Stimulated activated CD4-positive, alpha-beta T cell treated with anti-CD3 and anti-CD28 coated beads, TNF-alpha, amount 100 ng/mL, for 24 hours (primary cell): Measurements from ENCODE around the gene METTL23.

Experiments
- DNase-seq, 3 experiments: peaks; one replicate each; pipeline ENCODE4 v3.0.0-alpha.2; 2020; ENCODE audit warnings: low read depth in 3 of 3

Gene METTL23, protein sequence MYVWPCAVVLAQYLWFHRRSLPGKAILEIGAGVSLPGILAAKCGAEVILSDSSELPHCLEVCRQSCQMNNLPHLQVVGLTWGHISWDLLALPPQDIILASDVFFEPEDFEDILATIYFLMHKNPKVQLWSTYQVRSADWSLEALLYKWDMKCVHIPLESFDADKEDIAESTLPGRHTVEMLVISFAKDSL

DNA sequence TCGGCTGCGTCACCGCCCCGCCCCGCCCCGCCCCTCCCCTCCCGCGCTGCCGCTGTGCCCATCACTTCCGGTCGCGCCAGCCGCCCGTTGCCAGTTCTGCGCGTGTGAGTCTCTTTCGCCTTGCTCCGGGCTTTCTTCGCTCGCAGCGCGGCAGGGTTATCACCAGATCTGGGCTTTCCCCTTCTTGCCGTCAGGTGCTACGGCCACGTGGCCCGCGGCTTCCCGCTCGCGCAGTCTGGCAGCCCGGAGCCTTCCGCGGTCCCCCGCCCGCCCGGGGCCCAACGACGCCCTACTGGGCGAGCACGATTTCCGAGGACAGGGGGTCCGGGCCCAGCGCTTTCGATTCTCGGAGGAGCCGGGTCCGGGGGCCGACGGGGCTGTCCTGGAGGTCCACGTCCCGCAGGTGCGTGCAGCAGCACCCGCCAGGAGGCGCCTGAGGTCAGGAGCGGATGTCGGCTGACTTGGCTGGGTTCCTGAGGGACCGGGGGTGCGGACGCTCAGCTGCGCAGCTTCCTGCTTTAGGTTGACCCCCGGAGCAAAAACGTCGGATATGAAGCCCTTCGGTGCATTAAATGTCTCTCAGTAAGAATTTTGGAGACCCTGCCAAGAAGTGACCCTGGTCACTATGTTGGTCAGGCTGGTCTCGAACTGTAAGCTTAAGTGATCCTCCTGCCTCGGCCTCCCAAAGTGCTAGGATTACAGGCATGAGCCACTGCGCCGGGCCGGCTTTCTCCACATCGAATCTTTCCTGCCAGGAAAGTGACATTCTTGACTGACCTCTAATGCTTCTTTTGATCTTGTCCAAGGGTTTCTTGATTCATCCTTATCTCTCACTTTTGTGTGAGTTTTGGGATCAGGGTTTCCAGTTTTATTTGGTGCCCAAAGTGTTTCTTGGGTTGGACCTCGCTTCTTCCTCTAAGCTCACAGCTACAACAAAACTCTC lies at the start of gene METTL23:
TSS of gene METTL23 (plus strand) at position 64 of the 943 bp plus-strand sequence. CDS start 2,872 bp downstream, outside the sequence.
- DNase-seq, result peak; percentile 50 to 75 (median 53)

DNA sequence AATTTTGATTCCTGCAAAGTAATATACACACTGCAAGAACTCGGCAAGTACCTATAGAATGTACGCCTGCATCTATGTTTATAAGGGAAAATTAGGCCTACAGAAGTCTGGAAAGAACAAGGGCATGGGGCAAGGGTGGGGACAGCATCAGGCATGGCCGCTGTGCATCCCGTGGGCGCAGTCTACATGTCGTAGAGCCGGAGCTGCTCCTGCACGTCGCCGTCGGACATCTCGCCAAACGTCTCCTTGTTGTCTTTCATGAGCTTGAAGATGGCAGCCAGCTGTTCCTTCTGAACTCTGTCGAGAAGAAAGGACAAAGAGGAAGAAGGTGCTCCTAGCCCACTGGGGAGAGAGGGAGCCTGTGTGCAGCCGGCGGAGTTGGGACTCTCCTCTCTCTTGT lies 49.2 kb upstream of the METTL23 start:
- no peak for DNase-seq

DNA sequence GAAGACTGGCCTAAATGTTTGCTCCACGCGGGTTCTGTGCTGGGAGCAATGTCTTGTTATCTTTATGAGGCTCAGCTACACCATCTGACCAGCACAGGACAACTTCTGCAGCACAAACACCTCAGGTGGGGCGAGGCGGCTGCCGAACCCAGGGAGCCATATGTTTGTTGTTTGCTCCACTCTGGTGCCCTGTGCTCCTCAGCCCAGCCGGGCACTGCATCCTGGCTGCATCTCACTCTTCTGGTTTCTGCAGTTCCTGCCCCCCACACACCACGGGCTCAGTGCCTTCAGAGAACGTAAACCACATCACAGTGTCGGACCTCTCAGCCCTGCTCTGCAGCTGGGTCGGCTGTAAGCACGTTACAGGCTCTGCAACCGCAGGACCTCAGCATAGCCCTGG lies 48.3 kb upstream of the METTL23 start:
- DNase-seq, result no peak

DNA sequence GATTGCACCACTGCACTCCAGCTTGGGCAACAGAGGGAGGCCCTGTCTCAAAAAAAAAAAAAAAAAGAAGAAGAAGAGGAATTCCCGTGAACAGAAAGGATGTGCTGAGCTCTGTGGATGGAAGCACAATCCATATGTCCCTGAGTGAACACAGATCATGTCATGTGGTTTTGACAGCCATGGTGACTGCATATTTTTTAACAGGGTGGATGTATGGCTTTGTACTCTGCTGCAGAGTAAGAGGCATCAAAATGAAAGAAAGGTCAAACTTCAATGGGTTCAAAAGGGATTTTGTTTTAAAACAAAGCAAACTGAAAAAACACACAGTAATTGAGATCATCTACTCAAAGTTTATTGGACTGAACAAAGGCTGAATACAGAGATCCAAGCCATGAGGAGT lies 47.4 kb upstream of the METTL23 start:
- no peak for DNase-seq

DNA sequence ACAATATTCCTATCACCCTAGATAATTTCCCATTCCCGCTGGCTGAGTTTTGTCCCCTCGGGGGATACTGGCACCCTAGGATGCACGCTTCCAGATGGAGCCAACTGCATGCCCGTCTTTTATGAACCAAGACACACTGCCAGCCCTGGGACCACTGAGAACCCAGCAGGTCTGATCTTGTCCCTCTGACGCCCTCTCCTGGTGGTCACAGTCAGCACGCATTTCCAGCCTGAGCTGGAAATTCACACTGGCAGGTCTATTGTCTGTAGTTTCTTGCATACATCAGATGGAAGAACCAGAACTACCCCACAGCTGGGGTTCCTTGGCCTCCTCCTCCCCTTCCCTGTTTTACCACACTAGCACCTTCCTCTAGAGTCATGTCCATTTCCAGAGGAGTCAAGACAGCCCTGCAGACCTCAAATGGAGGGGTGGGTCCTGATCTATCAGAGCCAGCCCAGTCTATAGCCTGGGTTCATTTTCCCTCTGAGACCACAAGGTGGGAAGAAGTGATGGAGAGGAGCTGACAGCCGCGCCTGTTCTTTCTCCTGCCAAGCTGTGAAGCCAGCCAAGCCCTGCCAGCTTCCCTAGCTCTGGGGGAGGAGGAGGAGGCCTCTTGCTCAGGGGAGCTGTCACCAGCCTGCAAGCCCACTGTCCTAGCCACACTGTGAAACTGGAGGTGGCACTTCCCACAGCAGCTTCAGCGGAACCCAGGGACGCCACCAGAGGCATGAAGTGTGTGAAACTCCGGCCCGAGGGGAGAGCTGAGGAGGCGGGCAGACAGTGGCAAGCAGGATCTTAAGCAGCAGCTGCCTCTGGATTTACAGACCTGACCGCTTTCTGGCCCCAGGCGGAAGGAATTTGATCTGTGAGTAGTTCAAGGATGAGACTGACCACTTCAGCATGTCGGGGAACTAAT lies 45.2 kb upstream of the METTL23 start:
- peak; percentile 25 to 58 (median 41) for DNase-seq

DNA sequence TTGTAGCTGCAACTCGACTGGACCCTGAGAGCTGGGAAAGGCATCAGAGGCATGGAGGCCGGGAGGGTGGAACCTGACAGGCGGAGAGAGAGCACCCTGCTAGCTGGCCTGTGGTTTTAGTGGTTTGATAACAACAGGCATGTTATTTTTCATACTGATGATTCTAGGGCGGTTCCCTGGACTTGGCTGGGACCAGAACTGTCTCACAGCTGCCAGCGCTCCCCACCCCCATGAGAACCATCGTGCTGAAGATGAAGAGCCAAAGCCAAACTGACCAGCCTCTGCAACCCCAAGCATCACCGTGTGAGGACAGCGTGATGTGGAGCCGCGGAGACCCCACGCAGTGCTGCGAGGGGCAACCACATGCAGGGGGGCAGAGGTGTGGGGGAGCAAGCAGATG lies 44.3 kb upstream of the METTL23 start:
- DNase-seq, result no peak

DNA sequence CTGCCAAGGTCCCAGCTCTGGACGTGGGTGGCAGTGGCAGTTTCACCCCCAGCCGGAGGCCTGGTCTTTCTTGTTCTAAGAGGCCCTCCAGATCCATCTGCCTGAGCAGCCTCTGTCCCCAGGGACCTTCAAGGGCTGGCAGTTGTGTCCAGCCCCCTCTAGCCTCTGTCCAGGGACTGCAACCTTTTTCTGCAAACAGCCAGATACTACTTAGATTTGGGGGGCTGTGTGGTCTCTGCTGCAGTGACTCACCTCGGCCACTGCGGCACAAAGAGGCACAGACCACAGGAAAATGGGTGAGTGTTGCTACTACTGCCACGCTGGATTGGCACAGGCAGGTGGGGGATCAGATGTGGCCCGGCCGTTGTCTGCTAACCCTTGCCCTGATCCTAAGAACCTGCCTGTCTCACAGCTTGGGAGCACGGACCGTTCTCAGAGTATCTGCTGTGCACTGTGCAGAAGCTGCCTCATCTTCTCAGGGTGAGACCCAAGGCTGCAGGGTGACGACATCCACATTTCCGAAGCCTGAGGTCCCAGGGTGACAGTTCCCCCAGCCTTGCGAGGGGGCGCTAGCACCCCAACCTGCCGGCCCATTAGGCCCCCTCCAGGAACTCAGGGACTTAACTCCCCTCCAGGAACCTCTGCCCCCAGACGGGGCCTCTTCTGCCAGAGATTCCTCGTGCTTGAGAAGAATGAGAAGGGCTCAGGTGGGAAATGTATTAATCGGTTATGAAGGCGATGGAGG lies 43.5 kb upstream of the METTL23 start:
- no peak for DNase-seq

DNA sequence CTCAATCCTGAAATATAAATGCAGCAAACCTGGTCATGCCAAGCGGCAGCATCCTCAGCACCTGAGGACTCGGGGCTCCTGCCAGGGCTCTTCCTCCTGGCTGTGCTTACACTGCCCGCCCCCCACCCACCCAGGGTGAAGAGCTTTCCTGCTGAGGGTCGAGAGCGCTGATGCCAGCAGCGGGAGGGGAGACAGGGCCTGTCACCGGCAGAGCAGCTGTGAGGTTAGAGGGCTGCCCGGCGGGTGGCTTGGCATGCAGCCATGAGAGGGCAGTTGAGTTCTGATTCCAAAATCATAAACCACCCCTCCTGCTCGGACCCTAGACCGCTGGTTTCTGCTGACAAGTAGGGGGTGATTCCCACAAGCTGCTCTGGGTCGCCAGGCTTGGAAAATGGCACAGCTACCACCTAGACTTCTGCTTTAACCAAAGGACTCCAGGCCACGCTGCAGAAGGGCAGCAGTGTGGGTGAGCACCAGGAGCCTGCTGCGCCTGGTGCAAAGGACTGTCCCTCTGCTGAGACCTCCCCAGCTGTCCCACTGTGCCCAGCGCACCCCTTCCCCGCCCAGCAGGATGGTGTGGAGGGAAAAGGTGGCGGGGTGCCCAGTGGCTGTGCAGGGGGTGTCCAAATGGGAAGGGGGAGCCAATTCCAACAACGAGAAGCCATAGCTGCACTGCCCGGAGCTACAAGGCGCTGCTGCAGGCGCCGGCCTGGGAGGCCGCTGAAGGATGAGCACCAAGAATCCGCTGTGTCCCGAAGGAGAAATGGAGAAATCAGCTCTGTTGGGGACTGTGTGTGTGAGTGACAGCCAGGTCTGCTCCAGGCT lies 42.5 kb upstream of the METTL23 start:
- no peak for DNase-seq

DNA sequence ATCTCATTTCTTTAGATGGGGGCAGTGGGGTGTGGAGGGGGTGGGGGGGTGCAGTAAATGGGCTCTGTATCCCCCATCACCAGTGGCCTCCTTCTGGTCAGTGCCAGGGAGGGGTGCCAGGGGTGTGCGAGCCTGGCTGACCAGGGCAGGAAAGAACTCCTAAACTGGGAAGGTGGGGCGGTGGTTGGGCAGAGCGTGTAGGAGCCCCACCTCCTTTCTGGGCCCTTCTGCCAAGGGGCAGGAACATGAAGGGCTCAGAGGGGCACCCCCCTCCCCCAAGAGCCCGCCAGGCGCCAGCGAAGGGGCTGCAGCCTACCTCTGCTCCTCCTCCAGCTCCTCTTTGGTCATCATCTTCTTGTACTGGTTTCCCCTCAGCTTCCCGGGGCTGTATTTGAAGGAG lies 41.9 kb upstream of the METTL23 start:
- no peak for DNase-seq

DNA sequence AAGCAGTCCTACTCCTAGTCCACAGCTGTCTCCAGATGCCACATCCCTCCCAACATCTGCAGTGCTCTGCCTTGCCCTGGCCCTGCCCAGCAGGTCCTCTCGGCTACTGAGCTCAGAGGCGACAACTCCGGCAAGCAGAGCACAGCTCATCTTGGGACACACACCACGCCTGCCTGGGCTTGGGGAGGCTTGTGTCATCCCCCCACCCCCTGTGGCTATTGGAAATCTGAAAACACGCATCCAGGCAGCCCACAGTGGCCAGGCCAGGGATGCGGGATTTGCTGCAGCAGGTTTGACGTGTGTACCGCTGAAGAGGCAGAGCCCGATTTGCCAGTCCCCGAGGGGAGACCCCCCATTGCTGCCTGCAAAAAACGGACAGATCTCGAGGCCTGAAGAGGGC lies 41.3 kb upstream of the METTL23 start:
- no peak for DNase-seq

DNA sequence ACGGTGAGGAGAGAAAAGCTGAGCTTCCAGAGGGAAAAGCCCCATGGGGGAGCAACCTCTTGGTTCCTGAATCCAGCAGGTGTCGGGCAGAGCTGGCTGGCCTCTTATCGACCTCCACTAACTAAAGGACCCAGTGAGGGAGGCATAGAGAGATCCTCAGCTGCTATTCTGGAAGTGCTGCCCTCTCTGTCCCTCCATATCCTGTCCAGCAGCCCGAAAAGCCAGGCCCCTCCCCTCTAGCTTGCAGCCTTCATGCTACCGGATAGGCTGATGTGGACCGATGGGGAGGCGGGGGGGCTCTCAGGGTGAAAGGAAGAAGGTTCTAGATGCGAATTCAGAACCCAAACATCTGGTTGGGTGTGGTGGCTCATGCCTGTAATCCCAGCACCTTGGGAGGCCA lies 40.8 kb upstream of the METTL23 start:
- DNase-seq, result no peak

DNA sequence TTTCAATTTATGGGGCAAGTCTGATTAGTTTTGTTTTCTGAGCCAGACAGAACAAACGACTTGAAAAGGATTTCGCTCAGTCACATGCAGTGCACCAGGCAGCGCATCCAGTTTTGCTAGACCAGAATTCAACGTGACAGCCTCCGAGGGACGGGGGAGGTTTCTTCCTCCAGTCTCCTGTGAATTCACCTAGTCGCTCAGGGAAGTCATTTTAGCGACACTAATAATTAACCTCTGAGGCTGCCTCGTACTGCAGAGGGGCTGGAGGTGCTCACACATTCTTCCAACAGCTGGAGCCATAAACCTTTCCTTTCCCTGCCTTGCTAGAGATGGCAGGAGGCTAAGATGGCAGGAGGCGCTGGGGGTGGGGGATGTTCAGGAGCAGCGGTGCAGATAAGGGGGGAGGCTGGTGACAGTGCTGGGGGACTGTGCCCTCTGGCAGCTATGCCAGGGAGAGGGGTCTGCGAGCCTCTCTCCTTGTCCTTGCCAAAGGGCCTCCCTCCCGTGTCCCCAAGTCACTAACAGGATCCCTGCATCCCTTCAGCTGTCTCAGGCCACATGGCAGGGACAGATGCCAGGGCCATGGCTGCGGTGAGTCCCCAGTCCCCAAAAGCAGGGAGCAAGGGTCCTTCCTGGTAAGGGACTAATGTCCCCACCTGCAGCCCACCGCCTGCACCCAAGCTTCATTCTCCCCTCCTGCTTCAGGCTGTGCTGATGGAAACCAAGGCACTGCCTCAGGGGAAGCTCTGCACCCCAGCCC lies 39.9 kb upstream of the METTL23 start:
- DNase-seq, result no peak

DNA sequence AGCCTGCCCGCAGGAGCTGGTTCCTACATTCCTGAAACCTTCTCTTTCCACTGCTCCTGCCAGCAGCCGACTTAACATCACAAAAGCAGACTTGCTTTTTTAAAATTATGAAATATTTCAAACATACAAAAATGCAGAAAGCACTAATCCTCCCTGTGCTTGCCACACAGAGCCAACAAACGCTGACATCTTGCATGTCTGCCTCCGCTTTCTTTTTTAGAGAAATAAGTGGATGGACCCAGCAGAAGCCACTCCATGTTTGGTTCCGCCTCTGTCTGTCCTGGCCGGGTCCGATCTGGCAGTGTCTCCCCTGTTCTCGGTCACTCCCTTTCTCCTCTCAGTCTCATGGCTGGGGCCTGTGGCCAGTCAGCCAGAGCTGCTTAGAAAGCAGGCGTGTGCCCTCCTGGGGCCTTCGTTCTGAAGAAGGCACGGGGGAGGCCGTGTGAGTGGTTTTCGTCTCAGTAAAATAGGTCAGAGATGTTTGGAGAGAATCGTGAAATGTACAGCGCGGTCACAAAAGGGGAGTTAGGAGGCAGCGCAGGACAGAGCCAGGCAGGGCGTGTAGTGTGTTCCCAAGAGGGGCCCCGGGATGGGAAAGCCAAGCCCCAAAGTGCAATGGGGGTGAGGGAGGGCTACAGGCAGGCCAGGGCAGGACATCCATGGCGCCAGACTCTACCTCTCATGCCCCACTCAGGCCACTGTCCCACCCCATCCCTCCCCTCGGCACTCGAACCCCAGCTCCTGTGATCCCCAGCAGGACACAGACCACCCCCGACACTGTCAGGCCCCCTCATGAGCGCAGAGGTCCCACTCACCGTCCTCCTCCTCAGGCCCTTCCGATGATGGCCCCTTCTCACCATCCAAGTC lies 39.1 kb upstream of the METTL23 start:
- DNase-seq, result no peak

DNA sequence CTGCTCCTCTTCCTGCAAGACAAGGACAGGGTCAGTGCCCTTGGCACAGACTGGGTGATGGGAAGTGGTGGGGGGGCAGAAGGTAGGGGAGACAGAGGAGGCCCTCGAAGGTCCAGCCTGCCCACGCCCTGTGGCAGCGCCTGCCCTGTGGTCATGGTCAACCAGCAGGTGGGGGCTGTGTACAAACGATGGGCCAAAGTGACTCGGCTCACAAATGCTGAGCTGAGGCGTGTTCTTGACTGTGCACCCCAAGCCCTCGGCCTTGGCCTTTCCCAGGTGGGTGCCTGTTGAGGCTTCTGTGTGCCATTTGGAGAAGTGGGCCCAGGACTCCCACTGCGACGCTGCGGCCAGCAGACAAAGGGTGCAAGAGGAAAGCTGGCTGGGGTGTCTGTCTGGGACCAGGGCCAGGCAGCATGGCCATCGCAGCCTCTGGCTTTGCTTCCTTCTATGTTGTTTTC lies 38.4 kb upstream of the METTL23 start:
- DNase-seq, result no peak

DNA sequence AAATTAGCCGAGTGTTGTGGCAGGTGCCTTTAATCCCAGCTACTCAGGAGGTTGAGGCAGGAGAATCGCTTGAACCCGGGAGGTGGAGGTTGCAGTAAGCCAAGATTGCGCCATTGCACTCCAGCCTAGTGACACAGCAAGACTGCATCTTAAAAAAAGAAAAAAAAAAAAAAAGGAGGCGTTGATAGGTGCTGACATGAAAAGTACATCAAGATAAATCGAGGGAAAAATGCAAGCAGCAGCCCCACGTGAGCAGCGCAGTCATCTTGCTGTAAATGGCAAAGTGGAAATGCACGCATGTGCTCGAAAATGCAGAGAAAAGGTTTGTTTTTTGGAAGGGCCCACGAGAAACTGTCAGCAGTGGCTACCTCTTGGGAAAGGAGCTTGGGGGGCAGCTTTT lies 36.8 kb upstream of the METTL23 start:
- no peak for DNase-seq

DNA sequence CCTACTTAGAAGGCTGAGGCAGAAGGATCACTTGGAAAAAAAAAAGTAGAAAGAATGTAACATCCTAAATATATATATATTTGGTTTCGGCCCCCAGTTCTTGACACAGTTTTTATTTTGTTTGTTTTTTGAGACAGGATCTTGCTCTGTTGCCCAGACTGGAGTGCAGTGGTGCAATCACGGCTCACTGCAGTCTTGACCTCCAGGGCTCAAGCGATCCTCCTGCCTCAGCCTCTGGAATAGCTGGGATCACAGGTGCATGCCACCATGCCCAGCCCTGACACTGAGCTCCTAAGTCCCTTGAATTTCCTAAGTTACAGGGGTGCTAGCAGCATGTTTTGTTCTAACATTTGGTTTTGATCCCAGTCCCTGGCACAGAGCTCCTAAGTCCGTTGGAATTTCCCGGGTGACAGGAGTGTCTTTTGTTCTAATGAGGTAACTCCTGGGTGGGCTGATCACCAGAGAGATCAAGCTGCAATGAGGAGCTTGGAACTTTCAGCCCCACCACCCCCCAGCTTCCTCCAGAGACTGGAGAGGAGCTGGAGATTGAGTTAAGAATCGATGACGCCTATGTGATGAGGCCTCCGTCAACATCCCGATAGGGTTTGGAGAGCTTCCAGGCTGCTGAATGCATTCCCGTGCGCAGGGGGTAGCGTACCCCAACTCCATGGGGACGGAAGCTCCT lies 35.9 kb upstream of the METTL23 start:
- no peak for DNase-seq

DNA sequence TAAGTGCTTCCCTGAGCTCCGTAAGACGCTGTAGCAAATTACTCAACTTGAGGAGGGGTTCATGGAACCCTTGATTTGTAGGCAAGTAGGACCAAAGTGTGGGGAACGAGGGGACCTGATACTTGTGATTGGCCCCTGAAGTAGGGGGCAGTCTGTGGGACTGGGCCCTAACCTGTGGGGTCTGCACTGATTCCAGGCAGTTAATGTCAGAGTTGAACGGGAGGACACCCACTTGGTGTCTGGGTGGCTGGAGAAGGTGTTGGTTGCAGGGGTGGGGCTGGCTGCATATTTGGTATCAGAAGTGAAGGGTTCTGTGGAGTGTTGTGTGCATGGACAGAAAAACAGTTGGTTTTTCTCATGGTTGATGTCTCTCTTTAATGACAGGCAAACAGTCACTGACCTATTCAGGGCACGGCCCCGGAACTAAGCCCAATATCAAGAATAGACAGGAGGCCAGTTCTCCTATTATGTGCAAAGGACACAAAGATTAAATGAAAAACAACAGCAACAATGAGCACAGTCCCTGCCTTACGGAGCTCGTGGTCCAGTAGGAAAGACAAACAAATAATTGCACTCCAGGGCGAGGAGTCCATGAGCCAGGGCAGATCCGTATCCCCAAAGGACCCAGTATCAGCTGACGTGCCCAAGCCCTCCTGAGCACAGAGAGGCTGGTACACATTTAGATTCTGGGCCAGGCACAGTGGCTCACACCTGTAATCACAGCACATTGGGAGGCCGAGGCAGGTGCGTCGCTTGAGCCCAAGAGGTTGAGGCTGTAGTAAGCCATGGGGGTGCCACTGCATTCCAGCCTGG lies 35.1 kb upstream of the METTL23 start:
- DNase-seq, result no peak
